SH-SY5Y (cell line): ENCODE data around the gene MCFD2.

Experiments used
- GATA2 ChIP-seq: IDR thresholded peaks from 2 replicates; pipeline ENCODE4 v1.6.1; 2011; ENCODE audit warnings: mild to moderate bottlenecking, low read depth, low read length
- GATA3 ChIP-seq: IDR thresholded peaks from 2 replicates; pipeline ENCODE4 v1.6.1; 2011; ENCODE audit warnings: low read depth, mild to moderate bottlenecking, low read length, moderate library complexity

GRCh38 chr2:46898024-46898423, 17.6 kb downstream of the MCFD2 start:
- no peak for TF ChIP-seq GATA2
- TF ChIP-seq GATA3: no peak
